PC-9 (cell line): ENCODE results near the gene PPP1R1C. TPM values are rescaled to one million over a fixed set of nuclear protein-coding genes. Genes with fewer than 3 reads are reported as not detected.

ENCODE experiments used
- BruUV-seq: library from RNA; stranded (reverse); fragments of 400-500 nt; replicated peaks from 2 replicates; lab custom pipeline; 2021; lab: Mats Ljungman, UMichigan
- CTCF ChIA-PET: fragments of 300-600 bp; sonication (Branson Sonifier 250); formaldehyde crosslinking; loops from one replicate; lab custom pipeline; 2022; ENCODE audit warnings: antibody characterized with exemption; lab: Charles Lee
- POLR2A ChIA-PET: fragments of 300-600 bp; sonication (Branson Sonifier 250); formaldehyde crosslinking; loops from one replicate; lab custom pipeline; 2022; ENCODE audit warnings: antibody characterized with exemption; ENCODE audit not compliant: unreplicated experiment; lab: Charles Lee
- DNase-seq, 2 experiments: peaks; one replicate each; pipeline versions ENCODE4 v3.0.0 to v3.0.0-alpha.2; 2015 to 2022; ENCODE audit warnings: mixed read lengths in 1 of 2
- H2AFZ ChIP-seq: fragments of 200-600 bp; sonication (generic); 2 replicates; pipeline ENCODE4 v1.8.1; 2017; ENCODE audit warnings: antibody characterized with exemption
- H3F3A ChIP-seq: fragments of 200-600 bp; sonication (generic); 2 replicates; pipeline ENCODE4 v1.8.1; 2017; ENCODE audit warnings: antibody characterized with exemption, mild to moderate bottlenecking, low read depth; ENCODE audit not compliant: insufficient read depth
- H3K27ac ChIP-seq: fragments of 200-600 bp; sonication (generic); 2 replicates; pipeline ENCODE4 v1.6.1; 2016; ENCODE audit warnings: mixed run types
- H3K27me3 ChIP-seq: fragments of 200-600 bp; sonication (generic); 2 replicates; pipeline ENCODE4 v1.6.1; 2016; ENCODE audit warnings: low read depth, mixed run types; ENCODE audit not compliant: insufficient read depth
- H3K36me3 ChIP-seq: fragments of 200-600 bp; sonication (generic); 2 replicates; pipeline ENCODE4 v1.6.1; 2016; ENCODE audit warnings: low read depth, mixed run types
- H3K4me1 ChIP-seq: fragments of 200-600 bp; sonication (generic); replicated peaks from 2 replicates; pipeline ENCODE4 v1.6.1; 2016; ENCODE audit warnings: mixed run types; ENCODE audit not compliant: insufficient read depth
- H3K4me2 ChIP-seq: fragments of 200-600 bp; sonication (generic); 2 replicates; pipeline ENCODE4 v1.6.1; 2017; ENCODE audit warnings: mixed run types
- H3K4me3 ChIP-seq: fragments of 200-600 bp; sonication (generic); 2 replicates; pipeline ENCODE4 v1.6.1; 2016; ENCODE audit warnings: mixed run types
- H3K79me2 ChIP-seq: fragments of 200-600 bp; sonication (generic); 2 replicates; pipeline ENCODE4 v1.6.1; 2017; ENCODE audit warnings: low read depth, mixed run types
- H3K9me2 ChIP-seq: fragments of 200-600 bp; sonication (generic); 2 replicates; pipeline ENCODE4 v1.8.1; 2017; ENCODE audit warnings: mild to moderate bottlenecking; ENCODE audit not compliant: insufficient read depth
- H3K9me3 ChIP-seq: fragments of 200-600 bp; sonication (generic); 2 replicates; pipeline ENCODE4 v1.8.1; 2016; ENCODE audit warnings: low read depth; ENCODE audit not compliant: insufficient read depth
- H4K20me1 ChIP-seq: fragments of 200-600 bp; sonication (generic); 2 replicates; pipeline ENCODE4 v1.8.1; 2017; ENCODE audit not compliant: insufficient read depth
- CTCF ChIP-seq: fragments of 200-600 bp; sonication (generic); conservative IDR thresholded peaks from 2 replicates; pipeline ENCODE4 v1.6.1; 2017; ENCODE audit warnings: mixed run types, antibody characterized with exemption, mild to moderate bottlenecking, moderate library complexity
- EZH2 ChIP-seq: fragments of 200-600 bp; sonication (generic); IDR thresholded peaks from 2 replicates; pipeline ENCODE4 v1.8.0; 2017; ENCODE audit warnings: antibody characterized with exemption, low read depth
- intact Hi-C: fragments of 100-400 bp; cut with micrococcal nuclease; formaldehyde crosslinking; loops from one replicate; pipeline ENCODE4 v1.10.0; 2022; ENCODE audit not compliant: unreplicated experiment
- total RNA-seq: library from RNA; stranded (reverse); gene quantifications from 2 replicates; pipeline ENCODE4 v1.2.3, GENCODE V29; 2021

Gene PPP1R1C
- total RNA-seq, 1 experiment from 2014 or later, result 27.5 TPM

DNA sequence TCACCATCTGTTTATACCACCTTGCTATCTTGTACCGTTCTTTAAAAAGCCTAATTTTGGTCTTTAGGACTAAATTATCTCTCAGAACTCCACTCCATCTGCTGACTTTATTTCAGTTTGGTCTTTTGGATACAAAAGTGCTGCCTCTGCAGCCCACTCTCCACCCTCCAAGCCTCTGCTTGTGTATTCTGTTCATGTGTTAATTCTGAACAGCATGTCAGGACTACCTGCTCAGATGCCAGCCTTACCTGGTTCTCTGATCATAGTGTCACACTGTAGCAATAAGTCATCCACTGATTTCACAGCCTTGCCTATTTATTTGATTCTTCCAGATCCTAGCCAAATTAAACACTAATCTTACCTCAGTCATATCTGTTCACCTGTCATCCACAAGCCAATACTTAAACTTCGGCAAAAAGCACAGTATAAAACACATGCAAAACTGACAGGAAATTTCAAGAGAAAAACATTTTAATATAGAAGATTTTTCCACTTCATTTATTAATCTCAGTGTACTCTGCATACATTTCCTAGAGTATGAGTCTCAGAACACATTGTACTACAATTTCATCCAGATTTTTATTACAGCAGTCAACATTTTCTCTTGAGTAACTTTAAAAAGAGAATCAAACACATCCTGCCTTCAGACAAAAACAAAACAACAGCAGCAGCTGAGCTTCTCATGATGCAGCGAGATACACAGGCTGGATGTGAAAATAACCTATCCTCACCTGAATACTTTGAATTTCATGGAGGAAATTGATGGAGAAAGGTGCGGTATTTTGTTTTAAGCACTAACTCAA is 64.9 kb downstream of the PPP1R1C start:
- no peaks in the 10 kb centered on the region for H3K27me3 ChIP-seq
- H3K4me3 ChIP-seq, result no peak overlapping the region
- ChIA-PET POLR2A (no interaction called here), CTCF (no interaction called here)
- H3K36me3 ChIP-seq, result no peaks in the 10 kb centered on the region
- H3K4me2 ChIP-seq, result no peak overlapping the region
- H2AFZ ChIP-seq, result peak overlapping the region; percentile 5; the same call in 1 of the 2 replicates
- no peaks in the 10 kb centered on the region for H4K20me1 ChIP-seq
- H3K27ac ChIP-seq, result no peak overlapping the region
- H3K79me2 ChIP-seq, result no peaks in the 10 kb centered on the region
- H3K4me1 ChIP-seq, result no peaks in the 10 kb centered on the region
- H3K9me3 ChIP-seq, result 0 out of 2 replicates have a peak, but pooled peaks cover 3% of the 10 kb centered on the region
- no peaks in the 10 kb centered on the region for H3K9me2 ChIP-seq
- no peaks in the 10 kb centered on the region for H3F3A ChIP-seq
- DNase-seq, result no peak
- no TSS peak for BruUV-seq
- intact Hi-C loops, result no loop called here
- TF ChIP-seq CTCF (no peak), EZH2 (no peak)

DNA sequence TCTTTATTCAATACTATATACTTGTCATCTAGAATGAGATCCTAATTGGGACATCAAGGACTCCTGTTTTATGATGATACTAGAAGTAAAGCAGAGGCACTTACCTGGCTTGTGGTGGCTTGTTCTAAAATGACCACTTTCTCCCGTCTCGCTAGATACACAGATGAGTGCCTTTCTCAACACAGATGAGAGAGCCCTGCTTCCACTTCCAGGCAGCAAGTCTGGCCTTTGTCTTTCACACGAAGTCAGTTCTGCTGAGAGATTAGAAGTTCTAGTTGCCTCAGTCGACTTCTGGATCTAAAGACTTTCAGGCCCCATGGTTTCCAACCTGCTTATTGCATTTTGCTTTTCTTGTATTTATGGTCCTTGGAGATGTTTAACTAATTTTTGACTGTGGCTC is 70.3 kb downstream of the PPP1R1C start:
- no peak for TF ChIP-seq EZH2
- TF ChIP-seq CTCF, result no peak
- DNase-seq, result no peak
- intact Hi-C loops, result no loop called here
- Histone ChIP-seq H3K9me3 (0 out of 2 replicates have a peak, but pooled peaks cover 3% of the 10 kb centered on the region), H3K4me3 (no peak overlapping the region), H4K20me1 (no peaks in the 10 kb centered on the region), H3K4me2 (no peak overlapping the region), H3F3A (no peaks in the 10 kb centered on the region), H3K9me2 (no peaks in the 10 kb centered on the region), H3K4me1 (no peaks in the 10 kb centered on the region), H2AFZ (no peak overlapping the region; the same call in 1 of the 2 replicates), H3K36me3 (no peaks in the 10 kb centered on the region), H3K27me3 (no peaks in the 10 kb centered on the region), H3K27ac (no peak overlapping the region), H3K79me2 (no peaks in the 10 kb centered on the region)
- ChIA-PET POLR2A (no interaction called here), CTCF (no interaction called here)
- no TSS peak for BruUV-seq

GRCh38 chr2:182057002-182057401 is 71.3 kb downstream of the PPP1R1C start:
- intact Hi-C loops, result no loop called here
- H3K4me1 ChIP-seq, result no peaks in the 10 kb centered on the region
- H3K79me2 ChIP-seq, result no peaks in the 10 kb centered on the region
- H3K27ac ChIP-seq, result no peak overlapping the region
- H3K9me3 ChIP-seq, result no peaks in the 10 kb centered on the region
- ChIA-PET POLR2A (no interaction called here), CTCF (interaction anchor here (0.5 kb wide), 1 partner anchor 56 kb away, joined by 3 read pairs; no protein-coding TSS in a partner anchor)
- TF ChIP-seq EZH2 (no peak), CTCF (no peak)
- H3F3A ChIP-seq, result no peaks in the 10 kb centered on the region
- no peaks in the 10 kb centered on the region for H3K9me2 ChIP-seq
- no peaks in the 10 kb centered on the region for H4K20me1 ChIP-seq
- H3K4me2 ChIP-seq, result no peak overlapping the region
- no TSS peak for BruUV-seq
- no peaks in the 10 kb centered on the region for H3K27me3 ChIP-seq
- DNase-seq, result no peak
- H3K4me3 ChIP-seq, result no peak overlapping the region
- no peak overlapping the region for H2AFZ ChIP-seq
- no peaks in the 10 kb centered on the region for H3K36me3 ChIP-seq
